HCT116 (cell line): ENCODE results near the gene SEZ6. TPM values are rescaled to one million over a fixed set of nuclear protein-coding genes. Genes with fewer than 3 reads are reported as not detected.

Source experiments
- ATAC-seq: fragments of 200-7000 bp; cut with Tn5 transposase; 2 replicates; pipeline ENCODE4 v1.9.1; 2020; ENCODE audit warnings: mild to moderate bottlenecking, moderate library complexity
- BruUV-seq: library from RNA; stranded (reverse); fragments of 400-500 nt; replicated peaks from 2 replicates; lab custom pipeline; 2021; lab: Mats Ljungman, UMichigan
- CTCF ChIA-PET: fragments of 300-600 bp; sonication (Branson Sonifier 250); formaldehyde crosslinking; loops from one replicate; lab custom pipeline; 2021; ENCODE audit warnings: antibody characterized with exemption; lab: Charles Lee
- POLR2A ChIA-PET: fragments of 300-600, 350-600 bp; sonication (Branson Sonifier 250); formaldehyde crosslinking; loops from one replicate; lab custom pipeline; 2021; ENCODE audit warnings: antibody characterized with exemption; lab: Charles Lee
- RAD21 ChIA-PET, 2 experiments: fragments of 300-600 bp; sonication (Branson Sonifier 250); formaldehyde crosslinking; loops; one replicate each; lab custom pipeline; 2023; ENCODE audit warnings: low total read pairs in 2 of 2; ENCODE audit not compliant: uncharacterized antibody in 2 of 2, unreplicated experiment in 2 of 2, low non-redundant PET in 1 of 2; lab: Charles Lee
- DNase-seq: peaks from one replicate; pipeline ENCODE4 v3.0.0-alpha.2; 2010; ENCODE audit warnings: low read depth, low spot score
- H2AFZ ChIP-seq: fragments of 200-600 bp; shearing (Covaris generic), sonication (generic); 2 replicates; pipeline ENCODE4 v1.6.1; 2017; ENCODE audit warnings: low read depth, mixed run types, mixed read lengths, antibody characterized with exemption, low read length; ENCODE audit not compliant: poor library complexity, severe bottlenecking
- H3K27ac ChIP-seq: 2 replicates; pipeline ENCODE4 v1.5.1; 2012; ENCODE audit warnings: low read depth, low read length
- H3K27me3 ChIP-seq: fragments of 200-600 bp; sonication (generic); 2 replicates; pipeline ENCODE4 v1.6.1; 2016; ENCODE audit warnings: mixed run types, low read length, mixed read lengths; ENCODE audit not compliant: insufficient read depth
- H3K36me3 ChIP-seq, 2 experiments: fragments of 200-500 bp in 1 of 2; fragments of 200-600 bp in 1 of 2; sonication (Bioruptor generic) in 1 of 2; sonication (generic) in 1 of 2; 2 replicates each; pipeline versions ENCODE4 v1.5.1 to v1.6.1; 2014 to 2016; ENCODE audit warnings: low read length in 2 of 2, inconsistent platforms in 1 of 2, mixed read lengths in 1 of 2, mixed run types in 1 of 2; ENCODE audit not compliant: insufficient read depth in 2 of 2, control insufficient read depth in 1 of 2
- H3K4me1 ChIP-seq, 2 experiments: fragments of 200-600 bp in 1 of 2; sonication (generic) in 1 of 2; 2 replicates each; pipeline versions ENCODE4 v1.5.1 to v1.6.1; 2012 to 2017; ENCODE audit warnings: low read length in 2 of 2, inconsistent platforms in 1 of 2, mild to moderate bottlenecking in 1 of 2, mixed read lengths in 1 of 2, mixed run types in 1 of 2, moderate library complexity in 1 of 2; ENCODE audit not compliant: insufficient read depth in 2 of 2, control insufficient read depth in 1 of 2
- H3K4me2 ChIP-seq: fragments of 200-600 bp; sonication (generic); 2 replicates; pipeline ENCODE4 v1.6.1; 2017; ENCODE audit warnings: mixed run types, low read length, mixed read lengths
- H3K4me3 ChIP-seq, 2 experiments: fragments of 200-600 bp in 1 of 2; sonication (generic) in 1 of 2; replicated peaks in 1 of 2; 2 replicates each; pipeline ENCODE4 v1.5.1; 2011 to 2016; ENCODE audit warnings: low read length in 2 of 2, control low read depth in 1 of 2, low read depth in 1 of 2, mild to moderate bottlenecking in 1 of 2, mixed read lengths in 1 of 2, mixed run types in 1 of 2
- H3K79me2 ChIP-seq: fragments of 200-600 bp; sonication (generic); 2 replicates; pipeline ENCODE4 v1.6.1; 2017; ENCODE audit warnings: mild to moderate bottlenecking, mixed run types, low read length, moderate library complexity, mixed read lengths; ENCODE audit not compliant: insufficient read depth
- H3K9ac ChIP-seq: fragments of 200-600 bp; sonication (generic); 2 replicates; pipeline ENCODE4 v1.6.1; 2016; ENCODE audit warnings: low read length, mixed read lengths
- H3K9me2 ChIP-seq: fragments of 200-600 bp; sonication (generic), shearing (Covaris generic); 2 replicates; pipeline ENCODE4 v1.6.1; 2017; ENCODE audit warnings: mixed run types, mild to moderate bottlenecking, moderate library complexity; ENCODE audit not compliant: insufficient read depth
- H3K9me3 ChIP-seq, 2 experiments: fragments of 200-500 bp in 1 of 2; fragments of 200-600 bp in 1 of 2; sonication (Bioruptor generic) in 1 of 2; sonication (generic) in 1 of 2; 2 replicates each; pipeline ENCODE4 v1.6.1; 2014 to 2017; ENCODE audit warnings: low read length in 2 of 2, mixed read lengths in 2 of 2, inconsistent platforms in 1 of 2, low read depth in 1 of 2, mild to moderate bottlenecking in 1 of 2, mixed run types in 1 of 2, moderate library complexity in 1 of 2; ENCODE audit not compliant: control insufficient read depth in 1 of 2, insufficient read depth in 1 of 2
- H4K20me1 ChIP-seq: fragments of 200-600 bp; sonication (generic), shearing (Covaris generic); 2 replicates; pipeline ENCODE4 v1.6.1; 2017; ENCODE audit warnings: mixed run types, mild to moderate bottlenecking, moderate library complexity; ENCODE audit not compliant: insufficient read depth
- ATF3 ChIP-seq: IDR thresholded peaks from 2 replicates; pipeline ENCODE4 v1.6.1; 2012
- CTCF ChIP-seq, 3 experiments: fragments of 200-600 bp in 1 of 3; sonication (generic) in 1 of 3; IDR thresholded peaks in 2 of 3; conservative IDR thresholded peaks in 1 of 3; 2 replicates each; pipeline ENCODE4 v1.5.1; 2012 to 2017; ENCODE audit warnings: low read depth in 2 of 3, low read length in 2 of 3, antibody characterized with exemption in 1 of 3, borderline replicate concordance in 1 of 3, control low read depth in 1 of 3, mild to moderate bottlenecking in 1 of 3, mixed read lengths in 1 of 3, mixed run types in 1 of 3, moderate library complexity in 1 of 3; ENCODE audit not compliant: insufficient read depth in 1 of 3
- ELF1 ChIP-seq: IDR thresholded peaks from 2 replicates; pipeline ENCODE4 v1.6.1; 2012; ENCODE audit warnings: low read depth, borderline replicate concordance
- EZH2 ChIP-seq: fragments of 200-600 bp; sonication (generic); IDR thresholded peaks from 2 replicates; pipeline ENCODE4 v1.6.1; 2017; ENCODE audit warnings: antibody characterized with exemption, mixed run types
- MAX ChIP-seq: IDR thresholded peaks from 2 replicates; pipeline ENCODE4 v1.6.1; 2012
- POLR2A ChIP-seq: IDR thresholded peaks from 2 replicates; pipeline ENCODE4 v1.7.0; 2011; ENCODE audit warnings: borderline replicate concordance; ENCODE audit not compliant: insufficient read depth, insufficient read length; ENCODE audit errors: extremely low read depth
- POLR2AphosphoS5 ChIP-seq: IDR thresholded peaks from 2 replicates; pipeline ENCODE4 v1.6.1; 2011; ENCODE audit warnings: mild to moderate bottlenecking, low read depth, low read length, moderate library complexity
- RAD21 ChIP-seq: IDR thresholded peaks from 2 replicates; pipeline ENCODE4 v1.6.1; 2012; ENCODE audit warnings: low read depth, mild to moderate bottlenecking
- SIN3A ChIP-seq: IDR thresholded peaks from 2 replicates; pipeline ENCODE4 v1.6.1; 2012; ENCODE audit warnings: low read depth
- SRF ChIP-seq: IDR thresholded peaks from 2 replicates; pipeline ENCODE4 v1.6.1; 2012; ENCODE audit warnings: low read depth
- TCF7L2 ChIP-seq: IDR thresholded peaks from 2 replicates; pipeline ENCODE4 v1.7.0; 2011; ENCODE audit warnings: borderline replicate concordance, inconsistent platforms; ENCODE audit not compliant: insufficient read depth, insufficient read length; ENCODE audit errors: extremely low read depth
- YY1 ChIP-seq: IDR thresholded peaks from 2 replicates; pipeline ENCODE4 v1.6.1; 2011; ENCODE audit warnings: low read length, low read depth, moderate library complexity, mild to moderate bottlenecking; ENCODE audit not compliant: insufficient replicate concordance; ENCODE audit errors: extremely low read depth
- intact Hi-C: fragments of 100-400 bp; cut with micrococcal nuclease; formaldehyde crosslinking; loops from 2 replicates; pipeline ENCODE4 v1.10.0; 2022
- total RNA-seq: library from RNA; stranded (reverse); gene quantifications from one replicate; pipeline ENCODE4 v1.2.1, GENCODE V29; 2021; ENCODE audit not compliant: unreplicated experiment
- TF ChIP-seq, protein P1 (sequence below): IDR thresholded peaks from 2 replicates; pipeline ENCODE4 v1.6.1; 2012; ENCODE audit warnings: low read depth

SEZ6 gene
- total RNA-seq, 1 experiment from 2014 or later: 0.22 TPM

GRCh38 chr17:28956861-28957260 is 49.0 kb downstream of the SEZ6 start:
- Histone ChIP-seq H3K79me2 (no peaks in the 10 kb centered on the region), H4K20me1 (no peaks in the 10 kb centered on the region), H2AFZ (no peak overlapping the region), H3K27ac (no peak overlapping the region), H3K9me2 (no peaks in the 10 kb centered on the region), H3K4me2 (no peak overlapping the region), H3K4me3 (no peak overlapping the region), H3K36me3 (no peaks in the 10 kb centered on the region), H3K27me3 (0 out of 2 replicates have a peak, but pooled peaks cover 1% of the 10 kb centered on the region), H3K9ac (no peak overlapping the region), H3K4me1 (peaks cover 7 to 14% of the 10 kb centered on the region in 2 experiments; a peak in 3 of 4 replicates), H3K9me3 (no peaks in the 10 kb centered on the region)
- ATAC-seq: no peak
- ChIA-PET POLR2A (no interaction called here), RAD21 (no interaction called here), CTCF (interaction anchor here (1.4 kb wide), 1 partner anchor 159 kb away, joined by 4 read pairs; no protein-coding TSS in a partner anchor)
- DNase-seq: no peak
- intact Hi-C loops: no loop called here
- TF ChIP-seq ELF1 (no peak), SRF (no peak), ATF3 (no peak), RAD21 (no peak), EZH2 (no peak), POLR2AphosphoS5 (no peak), TCF7L2 (no peak), CTCF (IDR thresholded peaks at IDR 0.05 in 2 of 3, conservative IDR thresholded peaks at IDR 0.05 in 1 of 3; ENCODE audit: borderline replicate concordance in 1 of 3, insufficient read depth in 1 of 3, low read depth in 2 of 3, low read length in 2 of 3) (no peak), SIN3A (no peak), POLR2A (no peak), YY1 (no peak), MAX (no peak)
- TF ChIP-seq, protein P1, sequence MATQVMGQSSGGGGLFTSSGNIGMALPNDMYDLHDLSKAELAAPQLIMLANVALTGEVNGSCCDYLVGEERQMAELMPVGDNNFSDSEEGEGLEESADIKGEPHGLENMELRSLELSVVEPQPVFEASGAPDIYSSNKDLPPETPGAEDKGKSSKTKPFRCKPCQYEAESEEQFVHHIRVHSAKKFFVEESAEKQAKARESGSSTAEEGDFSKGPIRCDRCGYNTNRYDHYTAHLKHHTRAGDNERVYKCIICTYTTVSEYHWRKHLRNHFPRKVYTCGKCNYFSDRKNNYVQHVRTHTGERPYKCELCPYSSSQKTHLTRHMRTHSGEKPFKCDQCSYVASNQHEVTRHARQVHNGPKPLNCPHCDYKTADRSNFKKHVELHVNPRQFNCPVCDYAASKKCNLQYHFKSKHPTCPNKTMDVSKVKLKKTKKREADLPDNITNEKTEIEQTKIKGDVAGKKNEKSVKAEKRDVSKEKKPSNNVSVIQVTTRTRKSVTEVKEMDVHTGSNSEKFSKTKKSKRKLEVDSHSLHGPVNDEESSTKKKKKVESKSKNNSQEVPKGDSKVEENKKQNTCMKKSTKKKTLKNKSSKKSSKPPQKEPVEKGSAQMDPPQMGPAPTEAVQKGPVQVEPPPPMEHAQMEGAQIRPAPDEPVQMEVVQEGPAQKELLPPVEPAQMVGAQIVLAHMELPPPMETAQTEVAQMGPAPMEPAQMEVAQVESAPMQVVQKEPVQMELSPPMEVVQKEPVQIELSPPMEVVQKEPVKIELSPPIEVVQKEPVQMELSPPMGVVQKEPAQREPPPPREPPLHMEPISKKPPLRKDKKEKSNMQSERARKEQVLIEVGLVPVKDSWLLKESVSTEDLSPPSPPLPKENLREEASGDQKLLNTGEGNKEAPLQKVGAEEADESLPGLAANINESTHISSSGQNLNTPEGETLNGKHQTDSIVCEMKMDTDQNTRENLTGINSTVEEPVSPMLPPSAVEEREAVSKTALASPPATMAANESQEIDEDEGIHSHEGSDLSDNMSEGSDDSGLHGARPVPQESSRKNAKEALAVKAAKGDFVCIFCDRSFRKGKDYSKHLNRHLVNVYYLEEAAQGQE: no peak
- BruUV-seq: no TSS peak
